Suprapubic skin (tissue), 3 donors: ENCODE results near the gene PTAR1.

Experiments
- POLR2A ChIP-seq, 2 donors: fragments of 450-650 bp; IDR thresholded peaks; one replicate each; pipeline ENCODE4 v1.6.1; 2017; ENCODE audit warnings: antibody characterized with exemption in 2 of 2, mild to moderate bottlenecking in 2 of 2, moderate library complexity in 2 of 2
- TF ChIP-seq, protein P1 (sequence below), 2 donors: fragments of 200-600 bp in 1 of 2; fragments of 450-650 bp in 1 of 2; sonication (generic) in 1 of 2; IDR thresholded peaks; one replicate each; pipeline ENCODE4 v1.5.1; 2016 to 2019; ENCODE audit warnings: antibody characterized with exemption in 2 of 2, mild to moderate bottlenecking in 1 of 2, moderate library complexity in 1 of 2

DNA sequence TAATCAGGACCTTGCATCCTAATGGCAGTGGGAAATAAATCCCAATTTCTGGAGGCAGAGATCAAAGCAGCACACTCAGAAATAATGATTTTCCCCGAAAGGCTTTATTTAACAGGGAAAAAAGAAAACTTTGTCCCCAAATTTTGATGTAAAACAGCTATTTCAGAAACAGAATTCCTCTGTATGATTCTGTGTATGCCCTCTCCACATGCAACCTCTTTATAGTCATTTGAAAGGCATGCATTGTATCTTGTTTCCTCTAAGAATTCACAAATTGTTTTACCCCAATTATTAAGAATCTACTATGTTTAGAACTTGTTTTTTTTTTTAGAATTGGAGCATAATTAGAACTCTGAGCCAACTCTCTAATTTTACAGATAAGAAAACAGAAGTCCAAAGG lies 2.7 kb upstream of the PTAR1 start:
- TF ChIP-seq, protein P1, sequence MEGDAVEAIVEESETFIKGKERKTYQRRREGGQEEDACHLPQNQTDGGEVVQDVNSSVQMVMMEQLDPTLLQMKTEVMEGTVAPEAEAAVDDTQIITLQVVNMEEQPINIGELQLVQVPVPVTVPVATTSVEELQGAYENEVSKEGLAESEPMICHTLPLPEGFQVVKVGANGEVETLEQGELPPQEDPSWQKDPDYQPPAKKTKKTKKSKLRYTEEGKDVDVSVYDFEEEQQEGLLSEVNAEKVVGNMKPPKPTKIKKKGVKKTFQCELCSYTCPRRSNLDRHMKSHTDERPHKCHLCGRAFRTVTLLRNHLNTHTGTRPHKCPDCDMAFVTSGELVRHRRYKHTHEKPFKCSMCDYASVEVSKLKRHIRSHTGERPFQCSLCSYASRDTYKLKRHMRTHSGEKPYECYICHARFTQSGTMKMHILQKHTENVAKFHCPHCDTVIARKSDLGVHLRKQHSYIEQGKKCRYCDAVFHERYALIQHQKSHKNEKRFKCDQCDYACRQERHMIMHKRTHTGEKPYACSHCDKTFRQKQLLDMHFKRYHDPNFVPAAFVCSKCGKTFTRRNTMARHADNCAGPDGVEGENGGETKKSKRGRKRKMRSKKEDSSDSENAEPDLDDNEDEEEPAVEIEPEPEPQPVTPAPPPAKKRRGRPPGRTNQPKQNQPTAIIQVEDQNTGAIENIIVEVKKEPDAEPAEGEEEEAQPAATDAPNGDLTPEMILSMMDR (IDR thresholded peaks at IDR 0.05), result no peak
- TF ChIP-seq POLR2A (IDR thresholded peaks at IDR 0.05), result no peak
